HCT116 (cell line): ENCODE results near the gene TNFRSF14. TPM values are rescaled to one million over a fixed set of nuclear protein-coding genes. Genes with fewer than 3 reads are reported as not detected.

Experiments used
- ATAC-seq: fragments of 200-7000 bp; cut with Tn5 transposase; 2 replicates; pipeline ENCODE4 v1.9.1; 2020; ENCODE audit warnings: mild to moderate bottlenecking, moderate library complexity
- BruUV-seq: library from RNA; stranded (reverse); fragments of 400-500 nt; replicated peaks from 2 replicates; lab custom pipeline; 2021; lab: Mats Ljungman, UMichigan
- CTCF ChIA-PET: fragments of 300-600 bp; sonication (Branson Sonifier 250); formaldehyde crosslinking; loops from one replicate; lab custom pipeline; 2021; ENCODE audit warnings: antibody characterized with exemption; lab: Charles Lee
- POLR2A ChIA-PET: fragments of 300-600, 350-600 bp; sonication (Branson Sonifier 250); formaldehyde crosslinking; loops from one replicate; lab custom pipeline; 2021; ENCODE audit warnings: antibody characterized with exemption; lab: Charles Lee
- RAD21 ChIA-PET, 2 experiments: fragments of 300-600 bp; sonication (Branson Sonifier 250); formaldehyde crosslinking; loops; one replicate each; lab custom pipeline; 2023; ENCODE audit warnings: low total read pairs in 2 of 2; ENCODE audit not compliant: uncharacterized antibody in 2 of 2, unreplicated experiment in 2 of 2, low non-redundant PET in 1 of 2; lab: Charles Lee
- DNase-seq: peaks from one replicate; pipeline ENCODE4 v3.0.0-alpha.2; 2010; ENCODE audit warnings: low read depth, low spot score
- H2AFZ ChIP-seq: fragments of 200-600 bp; shearing (Covaris generic), sonication (generic); 2 replicates; pipeline ENCODE4 v1.6.1; 2017; ENCODE audit warnings: low read depth, mixed run types, mixed read lengths, antibody characterized with exemption, low read length; ENCODE audit not compliant: poor library complexity, severe bottlenecking
- H3K27ac ChIP-seq: 2 replicates; pipeline ENCODE4 v1.5.1; 2012; ENCODE audit warnings: low read depth, low read length
- H3K27me3 ChIP-seq: fragments of 200-600 bp; sonication (generic); 2 replicates; pipeline ENCODE4 v1.6.1; 2016; ENCODE audit warnings: mixed run types, low read length, mixed read lengths; ENCODE audit not compliant: insufficient read depth
- H3K36me3 ChIP-seq, 2 experiments: fragments of 200-500 bp in 1 of 2; fragments of 200-600 bp in 1 of 2; sonication (Bioruptor generic) in 1 of 2; sonication (generic) in 1 of 2; 2 replicates each; pipeline versions ENCODE4 v1.5.1 to v1.6.1; 2014 to 2016; ENCODE audit warnings: low read length in 2 of 2, inconsistent platforms in 1 of 2, mixed read lengths in 1 of 2, mixed run types in 1 of 2; ENCODE audit not compliant: insufficient read depth in 2 of 2, control insufficient read depth in 1 of 2
- H3K4me1 ChIP-seq, 2 experiments: fragments of 200-600 bp in 1 of 2; sonication (generic) in 1 of 2; 2 replicates each; pipeline versions ENCODE4 v1.5.1 to v1.6.1; 2012 to 2017; ENCODE audit warnings: low read length in 2 of 2, inconsistent platforms in 1 of 2, mild to moderate bottlenecking in 1 of 2, mixed read lengths in 1 of 2, mixed run types in 1 of 2, moderate library complexity in 1 of 2; ENCODE audit not compliant: insufficient read depth in 2 of 2, control insufficient read depth in 1 of 2
- H3K4me2 ChIP-seq: fragments of 200-600 bp; sonication (generic); 2 replicates; pipeline ENCODE4 v1.6.1; 2017; ENCODE audit warnings: mixed run types, low read length, mixed read lengths
- H3K4me3 ChIP-seq, 2 experiments: fragments of 200-600 bp in 1 of 2; sonication (generic) in 1 of 2; replicated peaks in 1 of 2; 2 replicates each; pipeline ENCODE4 v1.5.1; 2011 to 2016; ENCODE audit warnings: low read length in 2 of 2, control low read depth in 1 of 2, low read depth in 1 of 2, mild to moderate bottlenecking in 1 of 2, mixed read lengths in 1 of 2, mixed run types in 1 of 2
- H3K79me2 ChIP-seq: fragments of 200-600 bp; sonication (generic); 2 replicates; pipeline ENCODE4 v1.6.1; 2017; ENCODE audit warnings: mild to moderate bottlenecking, mixed run types, low read length, moderate library complexity, mixed read lengths; ENCODE audit not compliant: insufficient read depth
- H3K9ac ChIP-seq: fragments of 200-600 bp; sonication (generic); 2 replicates; pipeline ENCODE4 v1.6.1; 2016; ENCODE audit warnings: low read length, mixed read lengths
- H3K9me2 ChIP-seq: fragments of 200-600 bp; sonication (generic), shearing (Covaris generic); 2 replicates; pipeline ENCODE4 v1.6.1; 2017; ENCODE audit warnings: mixed run types, mild to moderate bottlenecking, moderate library complexity; ENCODE audit not compliant: insufficient read depth
- H3K9me3 ChIP-seq, 2 experiments: fragments of 200-500 bp in 1 of 2; fragments of 200-600 bp in 1 of 2; sonication (Bioruptor generic) in 1 of 2; sonication (generic) in 1 of 2; 2 replicates each; pipeline ENCODE4 v1.6.1; 2014 to 2017; ENCODE audit warnings: low read length in 2 of 2, mixed read lengths in 2 of 2, inconsistent platforms in 1 of 2, low read depth in 1 of 2, mild to moderate bottlenecking in 1 of 2, mixed run types in 1 of 2, moderate library complexity in 1 of 2; ENCODE audit not compliant: control insufficient read depth in 1 of 2, insufficient read depth in 1 of 2
- H4K20me1 ChIP-seq: fragments of 200-600 bp; sonication (generic), shearing (Covaris generic); 2 replicates; pipeline ENCODE4 v1.6.1; 2017; ENCODE audit warnings: mixed run types, mild to moderate bottlenecking, moderate library complexity; ENCODE audit not compliant: insufficient read depth
- CBX3 ChIP-seq: IDR thresholded peaks from 2 replicates; pipeline ENCODE4 v1.6.1; 2012; ENCODE audit warnings: low read depth
- CEBPB ChIP-seq: IDR thresholded peaks from 2 replicates; pipeline ENCODE4 v1.6.1; 2012; ENCODE audit warnings: low read depth
- EGR1 ChIP-seq: IDR thresholded peaks from 2 replicates; pipeline ENCODE4 v1.6.1; 2012; ENCODE audit warnings: low read depth
- EZH2 ChIP-seq: fragments of 200-600 bp; sonication (generic); IDR thresholded peaks from 2 replicates; pipeline ENCODE4 v1.6.1; 2017; ENCODE audit warnings: antibody characterized with exemption, mixed run types
- EZH2phosphoT487 ChIP-seq: fragments of 200-600 bp; IDR thresholded peaks from 2 replicates; pipeline ENCODE4 v1.6.1; 2018; ENCODE audit warnings: antibody characterized with exemption, borderline replicate concordance
- FOSL1 ChIP-seq: IDR thresholded peaks from 2 replicates; pipeline ENCODE4 v1.6.1; 2012; ENCODE audit warnings: low read depth
- JUND ChIP-seq: IDR thresholded peaks from 2 replicates; pipeline ENCODE4 v1.6.1; 2012
- POLR2A ChIP-seq: IDR thresholded peaks from 2 replicates; pipeline ENCODE4 v1.7.0; 2011; ENCODE audit warnings: borderline replicate concordance; ENCODE audit not compliant: insufficient read depth, insufficient read length; ENCODE audit errors: extremely low read depth
- POLR2AphosphoS5 ChIP-seq: IDR thresholded peaks from 2 replicates; pipeline ENCODE4 v1.6.1; 2011; ENCODE audit warnings: mild to moderate bottlenecking, low read depth, low read length, moderate library complexity
- SIN3A ChIP-seq: IDR thresholded peaks from 2 replicates; pipeline ENCODE4 v1.6.1; 2012; ENCODE audit warnings: low read depth
- SP1 ChIP-seq: IDR thresholded peaks from 2 replicates; pipeline ENCODE4 v1.6.1; 2012; ENCODE audit warnings: low read depth
- SRF ChIP-seq: IDR thresholded peaks from 2 replicates; pipeline ENCODE4 v1.6.1; 2012; ENCODE audit warnings: low read depth
- TCF7L2 ChIP-seq: IDR thresholded peaks from 2 replicates; pipeline ENCODE4 v1.7.0; 2011; ENCODE audit warnings: borderline replicate concordance, inconsistent platforms; ENCODE audit not compliant: insufficient read depth, insufficient read length; ENCODE audit errors: extremely low read depth
- YY1 ChIP-seq: IDR thresholded peaks from 2 replicates; pipeline ENCODE4 v1.6.1; 2011; ENCODE audit warnings: low read length, low read depth, moderate library complexity, mild to moderate bottlenecking; ENCODE audit not compliant: insufficient replicate concordance; ENCODE audit errors: extremely low read depth
- ZFX ChIP-seq: fragments of 450-650 bp; IDR thresholded peaks from 2 replicates; pipeline ENCODE4 v1.6.1; 2017
- ZNF274 ChIP-seq: fragments of 200-500 bp; sonication (Bioruptor generic); IDR thresholded peaks from 2 replicates; pipeline ENCODE4 v1.6.1; 2014; ENCODE audit warnings: mild to moderate bottlenecking, low read depth, low read length, inconsistent platforms
- intact Hi-C: fragments of 100-400 bp; cut with micrococcal nuclease; formaldehyde crosslinking; loops from 2 replicates; pipeline ENCODE4 v1.10.0; 2022
- total RNA-seq: library from RNA; stranded (reverse); gene quantifications from one replicate; pipeline ENCODE4 v1.2.1, GENCODE V29; 2021; ENCODE audit not compliant: unreplicated experiment
- TF ChIP-seq, protein P1 (sequence below): IDR thresholded peaks from 2 replicates; pipeline ENCODE4 v1.6.1; 2012; ENCODE audit warnings: low read depth
- TF ChIP-seq, protein P2 (sequence below): IDR thresholded peaks from 2 replicates; pipeline ENCODE4 v1.6.1; 2011; ENCODE audit warnings: mild to moderate bottlenecking, low read length, moderate library complexity; ENCODE audit not compliant: insufficient replicate concordance; ENCODE audit errors: extremely low read depth
- TF ChIP-seq, protein P3 (sequence below), 3 experiments: fragments of 200-600 bp in 1 of 3; sonication (generic) in 1 of 3; IDR thresholded peaks in 2 of 3; conservative IDR thresholded peaks in 1 of 3; 2 replicates each; pipeline ENCODE4 v1.5.1; 2012 to 2017; ENCODE audit warnings: low read depth in 2 of 3, low read length in 2 of 3, antibody characterized with exemption in 1 of 3, borderline replicate concordance in 1 of 3, control low read depth in 1 of 3, mild to moderate bottlenecking in 1 of 3, mixed read lengths in 1 of 3, mixed run types in 1 of 3, moderate library complexity in 1 of 3; ENCODE audit not compliant: insufficient read depth in 1 of 3
- TF ChIP-seq, protein P4 (sequence below): IDR thresholded peaks from 2 replicates; pipeline ENCODE4 v1.6.1; 2012

The TNFRSF14 gene
- total RNA-seq, 1 experiment from 2014 or later, result 0.66 TPM

DNA sequence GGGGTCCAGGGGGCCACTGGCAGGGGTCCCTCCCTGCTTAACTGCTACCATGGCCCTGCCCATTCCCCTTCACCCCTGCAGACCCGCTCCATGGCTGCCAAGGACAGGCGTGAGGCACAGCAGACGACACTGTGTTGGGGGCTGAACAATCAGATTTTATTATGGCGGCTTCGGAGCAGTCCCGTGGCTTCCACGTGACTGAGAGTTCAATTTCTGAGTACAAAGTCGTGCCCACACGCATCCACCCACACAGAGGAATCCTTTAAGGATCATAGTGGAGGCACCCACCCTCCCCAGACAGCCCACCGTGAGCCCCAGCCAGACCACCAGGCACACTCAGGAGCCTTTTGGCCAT lies 27.6 kb upstream of the TNFRSF14 start:
- no TSS peak for BruUV-seq
- H4K20me1 ChIP-seq, result peaks cover 8% of the 10 kb centered on the region; the same call in 1 of the 2 replicates
- H3K79me2 ChIP-seq, result peaks cover 24% of the 10 kb centered on the region
- intact Hi-C loops, result loop anchor here (5.0 kb wide), 1 partner anchor 116 kb away; the partner anchor contains the start of gene PEX10
- no peak overlapping the region for H3K4me3 ChIP-seq
- CTCF ChIA-PET, result no interaction called here
- RAD21 ChIA-PET, result no interaction called here
- TF ChIP-seq, protein P1, sequence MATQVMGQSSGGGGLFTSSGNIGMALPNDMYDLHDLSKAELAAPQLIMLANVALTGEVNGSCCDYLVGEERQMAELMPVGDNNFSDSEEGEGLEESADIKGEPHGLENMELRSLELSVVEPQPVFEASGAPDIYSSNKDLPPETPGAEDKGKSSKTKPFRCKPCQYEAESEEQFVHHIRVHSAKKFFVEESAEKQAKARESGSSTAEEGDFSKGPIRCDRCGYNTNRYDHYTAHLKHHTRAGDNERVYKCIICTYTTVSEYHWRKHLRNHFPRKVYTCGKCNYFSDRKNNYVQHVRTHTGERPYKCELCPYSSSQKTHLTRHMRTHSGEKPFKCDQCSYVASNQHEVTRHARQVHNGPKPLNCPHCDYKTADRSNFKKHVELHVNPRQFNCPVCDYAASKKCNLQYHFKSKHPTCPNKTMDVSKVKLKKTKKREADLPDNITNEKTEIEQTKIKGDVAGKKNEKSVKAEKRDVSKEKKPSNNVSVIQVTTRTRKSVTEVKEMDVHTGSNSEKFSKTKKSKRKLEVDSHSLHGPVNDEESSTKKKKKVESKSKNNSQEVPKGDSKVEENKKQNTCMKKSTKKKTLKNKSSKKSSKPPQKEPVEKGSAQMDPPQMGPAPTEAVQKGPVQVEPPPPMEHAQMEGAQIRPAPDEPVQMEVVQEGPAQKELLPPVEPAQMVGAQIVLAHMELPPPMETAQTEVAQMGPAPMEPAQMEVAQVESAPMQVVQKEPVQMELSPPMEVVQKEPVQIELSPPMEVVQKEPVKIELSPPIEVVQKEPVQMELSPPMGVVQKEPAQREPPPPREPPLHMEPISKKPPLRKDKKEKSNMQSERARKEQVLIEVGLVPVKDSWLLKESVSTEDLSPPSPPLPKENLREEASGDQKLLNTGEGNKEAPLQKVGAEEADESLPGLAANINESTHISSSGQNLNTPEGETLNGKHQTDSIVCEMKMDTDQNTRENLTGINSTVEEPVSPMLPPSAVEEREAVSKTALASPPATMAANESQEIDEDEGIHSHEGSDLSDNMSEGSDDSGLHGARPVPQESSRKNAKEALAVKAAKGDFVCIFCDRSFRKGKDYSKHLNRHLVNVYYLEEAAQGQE, result no peak
- TF ChIP-seq JUND (no peak), CBX3 (no peak), YY1 (no peak), POLR2A (no peak), SRF (no peak), ZNF274 (no peak), TCF7L2 (no peak), POLR2AphosphoS5 (no peak), SP1 (no peak), ZFX (no peak), FOSL1 (no peak), SIN3A (no peak), EZH2 (no peak), CEBPB (no peak), EZH2phosphoT487 (no peak), EGR1 (no peak)
- TF ChIP-seq, protein P2, sequence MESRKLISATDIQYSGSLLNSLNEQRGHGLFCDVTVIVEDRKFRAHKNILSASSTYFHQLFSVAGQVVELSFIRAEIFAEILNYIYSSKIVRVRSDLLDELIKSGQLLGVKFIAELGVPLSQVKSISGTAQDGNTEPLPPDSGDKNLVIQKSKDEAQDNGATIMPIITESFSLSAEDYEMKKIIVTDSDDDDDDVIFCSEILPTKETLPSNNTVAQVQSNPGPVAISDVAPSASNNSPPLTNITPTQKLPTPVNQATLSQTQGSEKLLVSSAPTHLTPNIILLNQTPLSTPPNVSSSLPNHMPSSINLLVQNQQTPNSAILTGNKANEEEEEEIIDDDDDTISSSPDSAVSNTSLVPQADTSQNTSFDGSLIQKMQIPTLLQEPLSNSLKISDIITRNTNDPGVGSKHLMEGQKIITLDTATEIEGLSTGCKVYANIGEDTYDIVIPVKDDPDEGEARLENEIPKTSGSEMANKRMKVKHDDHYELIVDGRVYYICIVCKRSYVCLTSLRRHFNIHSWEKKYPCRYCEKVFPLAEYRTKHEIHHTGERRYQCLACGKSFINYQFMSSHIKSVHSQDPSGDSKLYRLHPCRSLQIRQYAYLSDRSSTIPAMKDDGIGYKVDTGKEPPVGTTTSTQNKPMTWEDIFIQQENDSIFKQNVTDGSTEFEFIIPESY, result no peak
- TF ChIP-seq, protein P3, sequence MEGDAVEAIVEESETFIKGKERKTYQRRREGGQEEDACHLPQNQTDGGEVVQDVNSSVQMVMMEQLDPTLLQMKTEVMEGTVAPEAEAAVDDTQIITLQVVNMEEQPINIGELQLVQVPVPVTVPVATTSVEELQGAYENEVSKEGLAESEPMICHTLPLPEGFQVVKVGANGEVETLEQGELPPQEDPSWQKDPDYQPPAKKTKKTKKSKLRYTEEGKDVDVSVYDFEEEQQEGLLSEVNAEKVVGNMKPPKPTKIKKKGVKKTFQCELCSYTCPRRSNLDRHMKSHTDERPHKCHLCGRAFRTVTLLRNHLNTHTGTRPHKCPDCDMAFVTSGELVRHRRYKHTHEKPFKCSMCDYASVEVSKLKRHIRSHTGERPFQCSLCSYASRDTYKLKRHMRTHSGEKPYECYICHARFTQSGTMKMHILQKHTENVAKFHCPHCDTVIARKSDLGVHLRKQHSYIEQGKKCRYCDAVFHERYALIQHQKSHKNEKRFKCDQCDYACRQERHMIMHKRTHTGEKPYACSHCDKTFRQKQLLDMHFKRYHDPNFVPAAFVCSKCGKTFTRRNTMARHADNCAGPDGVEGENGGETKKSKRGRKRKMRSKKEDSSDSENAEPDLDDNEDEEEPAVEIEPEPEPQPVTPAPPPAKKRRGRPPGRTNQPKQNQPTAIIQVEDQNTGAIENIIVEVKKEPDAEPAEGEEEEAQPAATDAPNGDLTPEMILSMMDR (IDR thresholded peaks at IDR 0.05 in 2 of 3, conservative IDR thresholded peaks at IDR 0.05 in 1 of 3; ENCODE audit: borderline replicate concordance in 1 of 3, insufficient read depth in 1 of 3, low read depth in 2 of 3, low read length in 2 of 3), result no peak
- TF ChIP-seq, protein P4, sequence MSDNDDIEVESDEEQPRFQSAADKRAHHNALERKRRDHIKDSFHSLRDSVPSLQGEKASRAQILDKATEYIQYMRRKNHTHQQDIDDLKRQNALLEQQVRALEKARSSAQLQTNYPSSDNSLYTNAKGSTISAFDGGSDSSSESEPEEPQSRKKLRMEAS, result no peak
- no peak overlapping the region for H3K4me2 ChIP-seq
- no peaks in the 10 kb centered on the region for H3K36me3 ChIP-seq
- no peaks in the 10 kb centered on the region for H3K9me2 ChIP-seq
- POLR2A ChIA-PET, result no interaction called here
- no peak overlapping the region for H2AFZ ChIP-seq
- H3K27ac ChIP-seq, result no peak overlapping the region
- H3K9ac ChIP-seq, result no peak overlapping the region
- ATAC-seq (no peak), DNase-seq (no peak)
- H3K9me3 ChIP-seq, result no peaks in the 10 kb centered on the region
- peaks cover 15 to 29% of the 10 kb centered on the region in 2 experiments; a peak in 3 of 4 replicates for H3K4me1 ChIP-seq
- H3K27me3 ChIP-seq, result no peaks in the 10 kb centered on the region
